ENCODE data around the gene DNAJC4.

Gene DNAJC4, protein sequence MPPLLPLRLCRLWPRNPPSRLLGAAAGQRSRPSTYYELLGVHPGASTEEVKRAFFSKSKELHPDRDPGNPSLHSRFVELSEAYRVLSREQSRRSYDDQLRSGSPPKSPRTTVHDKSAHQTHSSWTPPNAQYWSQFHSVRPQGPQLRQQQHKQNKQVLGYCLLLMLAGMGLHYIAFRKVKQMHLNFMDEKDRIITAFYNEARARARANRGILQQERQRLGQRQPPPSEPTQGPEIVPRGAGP

GRCh38 chr11:64230171-64230984, at the start of gene DNAJC4:
Gene DNAJC4, plus strand, starts transcription at chr11:64230548. Its CDS starts 307 bp downstream, at chr11:64230855.
- DNase-seq, result peak; percentile 99

DNA sequence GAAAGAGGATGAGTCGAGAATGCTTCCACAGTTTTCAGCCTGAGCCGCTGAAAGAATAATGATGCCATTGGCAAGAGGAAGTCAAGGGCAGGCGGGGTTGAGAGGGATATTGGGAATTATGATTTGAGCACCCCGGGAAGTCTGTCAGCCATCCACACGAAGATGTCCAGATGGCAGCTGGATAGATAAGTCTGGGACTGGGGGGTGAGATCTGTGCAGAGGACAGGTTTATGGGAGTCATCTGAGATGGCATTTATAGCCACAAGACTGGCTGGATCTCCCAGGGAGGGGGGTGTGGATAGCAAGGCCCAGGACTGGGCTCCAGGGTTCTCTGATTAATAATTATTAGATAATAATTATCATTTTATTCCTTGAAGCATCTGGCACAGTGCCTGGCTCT, 49.5 kb upstream of the DNAJC4 start:
- DNase-seq, result no peak

- no peak for DNase-seq
Measured at GRCh38 chr11:64181506-64182411, 48.6 kb upstream of the DNAJC4 start.

GRCh38 chr11:64183890-64184289, 46.5 kb upstream of the DNAJC4 start:
- DNase-seq, result no peak

GRCh38 chr11:64185175-64185692, 45.1 kb upstream of the DNAJC4 start:
- peak; percentile 83 for DNase-seq

DNA sequence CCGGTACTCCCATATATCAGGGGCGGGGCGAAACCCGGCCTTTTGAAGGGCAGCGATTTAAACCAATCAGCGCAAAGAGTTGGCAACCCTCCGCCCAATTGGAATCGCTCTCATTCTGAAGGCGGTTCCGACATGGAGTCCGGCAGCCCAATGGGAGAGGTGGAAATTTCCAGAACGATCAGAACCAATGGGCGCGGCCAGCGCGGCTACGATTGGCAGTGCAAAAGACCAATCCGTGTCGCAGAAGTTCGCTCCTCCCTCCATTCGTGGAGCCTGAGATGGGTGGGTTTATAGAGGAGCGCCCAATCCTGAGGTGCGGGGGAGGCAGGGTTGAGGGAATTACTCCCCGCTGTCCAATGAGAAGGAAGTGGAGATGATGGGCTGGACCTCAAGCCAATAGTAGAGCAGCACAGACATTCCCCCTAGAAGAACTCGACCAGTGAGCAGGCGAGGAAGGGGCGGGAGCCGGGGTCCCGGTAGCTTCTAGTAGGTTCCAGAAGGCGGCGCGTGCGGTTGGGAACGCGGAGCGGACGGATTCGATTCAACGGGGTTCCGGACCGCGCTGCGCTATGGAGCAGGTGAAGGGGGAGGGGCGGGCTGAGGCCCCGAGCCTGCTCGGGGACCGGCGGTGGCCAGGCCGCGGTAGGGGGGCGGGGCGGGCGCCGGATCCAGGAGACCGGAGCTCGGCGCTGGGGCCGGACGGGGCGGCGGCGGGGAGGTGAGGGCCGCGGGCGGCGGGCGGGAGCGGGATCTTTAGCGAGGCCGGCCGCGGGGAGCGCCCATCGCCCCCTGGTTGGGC, 44.5 kb upstream of the DNAJC4 start, which contains the start of gene STIP1:
Gene STIP1, plus strand, starts transcription at position 479 of the 799 bp plus-strand sequence. Its CDS starts 91 bp downstream, at position 570.
- DNase-seq, result peak; percentile 100

DNA sequence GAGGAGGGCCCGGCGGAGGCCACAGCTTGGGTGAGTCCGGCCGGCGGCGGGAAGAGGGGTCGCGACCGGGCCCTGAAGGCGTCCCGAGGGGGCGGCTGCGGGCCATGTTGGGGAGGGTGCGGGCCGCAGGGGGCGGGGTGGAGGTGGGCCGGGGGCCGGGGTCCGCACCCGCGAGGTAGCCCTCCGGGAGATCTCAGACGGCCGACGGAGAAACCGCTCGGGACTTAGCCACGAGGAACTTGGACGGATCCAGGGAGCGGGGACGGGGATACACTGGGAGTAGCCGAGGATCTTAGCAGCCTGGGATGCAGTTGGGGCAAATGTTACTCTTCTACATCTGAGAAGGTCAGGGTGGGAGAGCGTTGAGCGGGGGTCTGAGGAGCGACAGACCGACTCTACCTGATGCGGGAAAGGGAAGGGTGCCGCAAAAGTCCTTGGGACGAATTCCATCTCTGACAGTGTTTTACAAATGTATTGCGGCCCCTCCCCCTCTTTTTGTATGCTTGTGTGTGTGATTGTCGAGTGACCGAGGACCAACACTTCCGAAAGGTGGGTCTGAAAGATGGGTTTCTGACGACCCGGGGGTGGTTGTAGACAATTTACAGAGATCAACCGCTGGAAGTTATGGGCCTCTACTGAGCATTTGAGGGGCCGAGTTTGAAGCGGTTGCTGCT, 43.7 kb upstream of the DNAJC4 start:
- DNase-seq, result no peak

- no peak for DNase-seq
Measured at GRCh38 chr11:64192434-64192833, 37.9 kb upstream of the DNAJC4 start.

DNA sequence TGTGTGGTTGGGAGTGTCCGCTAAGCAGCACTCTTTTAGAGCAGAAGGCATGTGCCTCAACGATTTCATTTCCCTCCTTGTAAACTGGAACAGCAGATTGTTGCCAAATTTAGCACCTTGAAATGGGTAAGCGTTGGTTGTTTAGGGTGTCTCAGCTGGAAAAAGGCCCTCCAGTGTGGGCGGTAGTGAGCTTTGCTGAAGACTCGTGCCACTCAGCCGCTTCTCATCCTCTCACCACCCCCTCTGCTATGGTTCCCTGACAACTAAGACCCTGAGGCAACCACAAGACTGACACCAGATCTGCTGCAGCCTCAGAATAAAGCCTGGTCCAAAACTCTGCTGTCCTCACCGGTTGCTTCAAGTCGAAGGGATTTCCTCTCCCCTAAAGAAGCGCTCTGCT, 33.7 kb upstream of the DNAJC4 start:
- DNase-seq, result no peak

DNA sequence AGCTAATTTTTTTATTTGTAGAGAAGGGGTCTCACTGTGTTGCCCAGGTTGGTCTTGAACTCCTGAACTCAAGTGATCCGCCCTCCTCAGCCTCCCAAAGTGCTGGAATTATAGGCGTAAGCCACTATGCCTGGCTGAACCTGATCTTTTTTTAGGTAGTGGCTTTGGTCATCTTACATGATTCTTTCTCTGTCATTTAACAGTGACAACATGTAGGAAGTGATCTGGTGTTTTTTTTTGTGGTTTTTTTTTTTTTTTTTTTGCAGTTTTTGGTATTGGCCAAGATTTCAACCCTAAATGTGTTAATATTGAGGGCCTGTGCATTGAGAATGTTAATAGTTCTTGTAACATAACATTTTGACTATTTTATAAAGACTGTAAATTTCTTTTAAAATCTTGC, 31.8 kb upstream of the DNAJC4 start:
- DNase-seq, result no peak

GRCh38 chr11:64201543-64201942, 28.8 kb upstream of the DNAJC4 start:
- no peak for DNase-seq

GRCh38 chr11:64202992-64203391, 27.4 kb upstream of the DNAJC4 start:
- DNase-seq, result no peak

DNA sequence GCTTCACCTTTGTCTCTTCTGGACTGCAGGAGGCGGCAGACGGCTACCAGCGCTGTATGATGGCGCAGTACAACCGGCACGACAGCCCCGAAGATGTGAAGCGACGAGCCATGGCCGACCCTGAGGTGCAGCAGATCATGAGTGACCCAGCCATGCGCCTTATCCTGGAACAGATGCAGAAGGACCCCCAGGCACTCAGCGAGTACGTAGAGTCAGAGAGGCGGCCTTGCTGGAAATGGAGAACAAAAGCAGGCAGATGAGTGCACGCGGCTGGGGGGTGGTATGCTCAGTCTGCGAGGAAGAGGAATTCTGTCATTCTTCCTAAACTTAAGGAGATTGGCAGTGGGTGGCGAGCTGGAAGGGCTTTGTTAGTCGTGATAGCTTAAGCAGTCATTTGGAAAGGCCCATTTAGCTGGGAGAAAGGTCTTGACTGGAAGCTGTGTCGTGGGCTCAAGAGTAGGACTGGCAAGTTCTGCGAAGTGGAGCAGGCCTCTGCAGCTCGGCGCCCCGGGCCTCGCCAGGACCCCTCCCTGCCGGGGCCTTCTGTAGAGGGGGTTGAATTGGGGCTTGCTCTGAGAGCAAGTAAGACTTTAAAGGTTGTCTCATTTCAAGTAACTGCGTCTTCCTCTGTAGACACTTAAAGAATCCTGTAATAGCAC, 26.8 kb upstream of the DNAJC4 start:
- no peak for DNase-seq

GRCh38 chr11:64204080-64204440, 26.3 kb upstream of the DNAJC4 start:
- no peak for DNase-seq

DNA sequence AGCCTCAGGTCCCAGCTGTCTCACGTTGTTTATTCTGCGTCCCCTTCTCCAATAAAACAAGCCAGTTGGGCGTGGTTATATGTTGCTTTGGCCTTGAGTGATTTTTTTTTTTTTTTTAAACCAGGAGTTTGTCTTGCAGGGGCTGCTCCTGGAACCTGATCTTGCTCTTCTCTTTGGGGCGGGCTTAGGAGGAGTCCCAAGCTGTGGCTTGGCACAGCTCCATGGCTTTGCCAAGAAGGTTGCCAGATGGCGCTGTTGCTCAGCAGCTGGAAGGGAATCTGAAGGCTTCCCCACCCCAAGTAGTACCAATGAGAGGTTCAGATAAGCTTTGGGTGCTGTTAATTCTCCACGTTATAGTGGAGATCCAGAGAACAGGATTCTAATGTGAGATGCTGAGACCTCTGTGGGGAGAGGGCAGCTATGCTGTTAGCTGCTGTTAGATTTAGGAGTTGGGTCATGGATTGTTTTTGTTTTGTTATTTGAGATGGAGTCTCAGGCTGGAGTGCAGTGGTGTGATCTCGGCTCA, 25.8 kb upstream of the DNAJC4 start:
- DNase-seq, result peak; percentile 68

DNA sequence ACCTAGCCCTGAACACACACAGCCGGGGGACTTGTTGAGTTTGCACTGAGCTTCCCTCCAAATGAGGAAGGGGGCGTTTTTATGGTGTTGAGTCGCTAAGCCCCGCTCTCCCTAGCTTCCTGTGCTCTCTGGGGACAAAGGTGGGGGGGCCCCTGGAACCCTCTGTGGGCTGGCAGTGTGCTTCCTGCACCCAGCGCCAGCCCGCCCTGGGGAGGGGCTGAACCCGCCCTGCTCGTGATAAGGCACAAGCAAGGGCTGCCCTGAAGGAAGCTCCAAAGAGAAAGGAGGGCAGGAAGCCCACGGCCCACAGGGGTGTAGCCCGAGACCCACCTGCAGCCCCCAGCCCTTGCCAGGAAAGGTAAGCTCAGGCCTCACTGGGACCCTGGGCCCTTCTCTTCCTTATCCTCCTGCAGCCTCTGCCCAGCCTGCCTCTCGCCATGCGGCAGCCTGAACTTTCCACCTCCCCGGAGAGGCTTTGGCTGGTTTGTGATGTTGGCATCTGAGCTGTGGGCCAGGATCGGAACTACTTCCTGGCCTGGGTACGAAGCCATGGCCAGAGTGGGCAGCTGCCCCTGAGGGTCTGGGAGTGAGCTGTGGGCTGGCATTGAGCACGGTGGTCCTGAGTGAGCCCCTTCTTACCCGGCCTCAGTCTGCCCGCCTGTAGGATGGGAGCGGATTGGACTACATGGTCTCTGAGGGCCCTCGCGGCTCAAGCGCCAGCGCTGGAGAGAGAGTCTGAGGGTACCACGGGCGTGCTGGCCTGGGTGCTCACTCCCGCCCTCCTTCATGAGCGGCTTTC, 23.7 kb upstream of the DNAJC4 start, which contains the start of gene FERMT3:
Gene FERMT3, plus strand, starts transcription at position 265 of the 799 bp plus-strand sequence. CDS start 644 bp downstream, outside the sequence.
- no peak for DNase-seq

- DNase-seq, result no peak
Measured at GRCh38 chr11:64207256-64208085, 22.9 kb upstream of the DNAJC4 start.

DNA sequence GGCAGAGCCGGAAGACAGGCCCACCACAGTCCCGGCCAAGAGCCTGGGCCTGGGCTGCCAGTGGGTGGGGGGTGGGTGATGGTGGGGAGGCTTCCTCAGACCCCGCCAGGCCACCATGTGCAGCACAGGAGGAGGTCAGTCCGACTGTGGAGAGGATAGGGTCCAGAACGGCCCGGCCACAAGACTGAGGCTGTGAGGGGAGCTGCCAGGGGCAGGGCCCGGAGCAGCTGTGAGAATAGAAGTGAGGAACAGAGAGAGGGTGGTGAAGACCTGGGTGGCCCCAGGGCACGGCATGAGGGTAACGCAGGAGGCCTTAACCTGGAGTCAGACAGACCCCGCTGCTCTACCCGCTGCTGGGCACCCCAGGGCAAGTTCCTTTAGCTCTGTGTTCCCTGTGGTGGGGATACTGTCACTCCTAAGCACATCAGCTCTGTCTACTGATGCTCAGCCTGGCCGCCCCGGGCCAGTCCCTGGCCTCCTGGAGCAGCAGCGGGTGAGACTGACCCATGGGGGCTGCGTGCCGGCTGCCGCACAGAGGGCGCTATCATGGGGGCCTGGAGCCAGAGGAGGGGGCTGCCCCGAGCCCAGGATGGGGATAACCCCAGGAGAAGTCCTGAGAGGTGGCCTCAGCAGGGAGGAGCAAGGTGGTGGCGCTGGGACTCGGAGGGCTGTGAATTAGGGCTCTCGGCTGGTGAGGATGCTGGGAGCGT, 22.1 kb upstream of the DNAJC4 start:
- DNase-seq, result no peak

Measured in NCI-H146 (cell line).